AG04450 (cell line): ENCODE data around the gene ETV6. TPM values are rescaled to one million over a fixed set of nuclear protein-coding genes. Genes with fewer than 3 reads are reported as not detected.

Experiments used
- CTCF ChIA-PET: fragments of 300-600, 350-600 bp; formaldehyde crosslinking; extraction: SDS; loops from one replicate; lab custom pipeline; 2022; ENCODE audit warnings: antibody characterized with exemption, inconsistent platforms; lab: Charles Lee
- POLR2A ChIA-PET: fragments of 350-600 bp; formaldehyde crosslinking; extraction: SDS; loops from one replicate; lab custom pipeline; 2021; ENCODE audit warnings: antibody characterized with exemption, inconsistent platforms; lab: Yijun Ruan, JAX
- DNase-seq: peaks from one replicate; pipeline ENCODE4 v3.0.0-alpha.2; 2011; ENCODE audit warnings: low read depth, low spot score
- H3K27ac ChIP-seq: one replicate; pipeline ENCODE4 v1.5.1; 2012; ENCODE audit warnings: low read depth, low read length, control low read depth
- H3K27me3 ChIP-seq: one replicate; pipeline ENCODE4 v1.6.0; 2012; ENCODE audit warnings: low read length; ENCODE audit not compliant: control insufficient read depth, insufficient read depth
- H3K4me3 ChIP-seq: 2 replicates; pipeline ENCODE4 v1.5.1; 2011; ENCODE audit warnings: mild to moderate bottlenecking, low read depth, low read length, control low read depth
- H3K9me3 ChIP-seq: 2 replicates; pipeline ENCODE4 v1.5.1; 2012; ENCODE audit warnings: low read length; ENCODE audit not compliant: control insufficient read depth, insufficient read depth
- CTCF ChIP-seq: IDR thresholded peaks from 2 replicates; pipeline ENCODE4 v1.5.1; 2011; ENCODE audit warnings: low read depth, low read length, control low read depth, inconsistent platforms
- polyA plus RNA-seq: library from polyadenylated mRNA; depleted of rRNA; stranded (reverse); fragments of >200 nt; gene quantifications from 2 replicates; pipeline ENCODE4 v1.2.3, GENCODE V29; 2011

Gene ETV6
- polyA plus RNA-seq, 1 experiment = 7.9 TPM

GRCh38 chr12:11761869-11762567 lies 112.5 kb downstream of the ETV6 start:
- Histone ChIP-seq H3K9me3 (no peaks in the 10 kb centered on the region), H3K27me3 (no peaks in the 10 kb centered on the region), H3K27ac (no peak overlapping the region), H3K4me3 (no peak overlapping the region)
- DNase-seq = no peak
- CTCF ChIA-PET = no interaction called here
- no peak for TF ChIP-seq CTCF
- POLR2A ChIA-PET = no interaction called here

DNA sequence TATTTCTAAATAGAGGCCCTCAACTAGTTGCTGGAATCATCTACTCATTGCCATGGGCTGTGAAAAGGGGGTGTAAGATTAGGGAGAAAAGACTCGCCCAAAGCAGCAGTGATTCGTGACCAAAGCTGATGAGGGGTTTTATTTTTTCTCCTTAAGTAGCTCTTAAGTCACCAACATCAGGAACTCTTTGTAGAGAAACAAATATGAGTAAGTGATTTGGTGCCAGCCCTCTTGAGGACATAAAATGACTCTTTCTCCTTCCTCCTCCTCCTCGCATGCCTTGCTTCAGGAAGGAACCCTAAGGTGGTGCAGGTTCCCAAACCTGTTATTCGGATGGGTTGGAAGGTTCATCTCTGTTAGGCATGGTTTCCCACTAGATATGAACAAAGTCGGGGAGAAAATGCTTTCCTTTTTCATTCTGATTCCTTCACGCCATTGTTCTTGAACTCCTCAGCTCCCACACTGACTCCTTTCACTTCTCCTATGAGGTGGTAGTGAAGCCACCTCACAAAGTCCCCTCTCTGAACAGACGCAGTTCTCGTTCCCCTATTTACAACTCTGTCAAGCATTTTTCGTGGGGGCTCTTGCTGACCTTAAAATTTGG lies 113.4 kb downstream of the ETV6 start:
- Histone ChIP-seq H3K27me3 (no peaks in the 10 kb centered on the region), H3K27ac (no peak overlapping the region), H3K9me3 (no peaks in the 10 kb centered on the region), H3K4me3 (no peak overlapping the region)
- POLR2A ChIA-PET = interaction anchor here (1.5 to 1.6 kb wide), 3 partner anchors 17 to 113 kb away, joined by 3 to 11 read pairs (median 7); partner anchors contain the start of gene ETV6
- no peak for DNase-seq
- no peak for TF ChIP-seq CTCF
- CTCF ChIA-PET = no interaction called here

- Histone ChIP-seq H3K27me3 (no peaks in the 10 kb centered on the region), H3K4me3 (no peak overlapping the region), H3K27ac (peak overlapping the region; percentile 77), H3K9me3 (no peaks in the 10 kb centered on the region)
- peak; percentile 72 for DNase-seq
- no peak for TF ChIP-seq CTCF
- ChIA-PET POLR2A (interaction anchor here (0.6 to 1.8 kb wide), 6 partner anchors 18 to 114 kb away, joined by 3 to 11 read pairs (median 6); partner anchors contain the start of gene ETV6), CTCF (interaction anchor here (0.8 to 1.1 kb wide), 3 partner anchors 8 to 269 kb away, joined by 3 to 5 read pairs (median 3); no protein-coding TSS in a partner anchor)
These were observed 114.5 kb downstream of the ETV6 start for GRCh38 chr12:11763760-11764520.

GRCh38 chr12:11764837-11765236 lies 115.4 kb downstream of the ETV6 start:
- ChIA-PET CTCF (interaction anchor here (1.0 kb wide), 1 partner anchor 183 kb away, joined by 6 read pairs; no protein-coding TSS in a partner anchor), POLR2A (interaction anchor here (1.6 to 1.8 kb wide), 2 partner anchors 19 to 33 kb away, joined by 3 to 7 read pairs; no protein-coding TSS in a partner anchor)
- no peaks in the 10 kb centered on the region for H3K9me3 ChIP-seq
- H3K4me3 ChIP-seq = no peak overlapping the region
- no peak for TF ChIP-seq CTCF
- H3K27me3 ChIP-seq = no peaks in the 10 kb centered on the region
- DNase-seq = no peak
- peak overlapping the region; percentile 76 for H3K27ac ChIP-seq
